Anterior cingulate cortex (tissue), 58 donors: ENCODE measurements around the gene HDAC11.
A peak's percentile ranks its signal among the peaks of the same experiment; 100 is the strongest.
"Not testable (repeated sequence)": the region's sequence is repeated elsewhere in the genome, so short reads cannot be mapped to it uniquely, and the experiment has no call there.

ENCODE experiments used
- DNase-seq, 58 donors: peaks; one replicate each; lab custom pipeline; 2025; lab: John Stamatoyannopoulos, UW

Gene HDAC11

DNA sequence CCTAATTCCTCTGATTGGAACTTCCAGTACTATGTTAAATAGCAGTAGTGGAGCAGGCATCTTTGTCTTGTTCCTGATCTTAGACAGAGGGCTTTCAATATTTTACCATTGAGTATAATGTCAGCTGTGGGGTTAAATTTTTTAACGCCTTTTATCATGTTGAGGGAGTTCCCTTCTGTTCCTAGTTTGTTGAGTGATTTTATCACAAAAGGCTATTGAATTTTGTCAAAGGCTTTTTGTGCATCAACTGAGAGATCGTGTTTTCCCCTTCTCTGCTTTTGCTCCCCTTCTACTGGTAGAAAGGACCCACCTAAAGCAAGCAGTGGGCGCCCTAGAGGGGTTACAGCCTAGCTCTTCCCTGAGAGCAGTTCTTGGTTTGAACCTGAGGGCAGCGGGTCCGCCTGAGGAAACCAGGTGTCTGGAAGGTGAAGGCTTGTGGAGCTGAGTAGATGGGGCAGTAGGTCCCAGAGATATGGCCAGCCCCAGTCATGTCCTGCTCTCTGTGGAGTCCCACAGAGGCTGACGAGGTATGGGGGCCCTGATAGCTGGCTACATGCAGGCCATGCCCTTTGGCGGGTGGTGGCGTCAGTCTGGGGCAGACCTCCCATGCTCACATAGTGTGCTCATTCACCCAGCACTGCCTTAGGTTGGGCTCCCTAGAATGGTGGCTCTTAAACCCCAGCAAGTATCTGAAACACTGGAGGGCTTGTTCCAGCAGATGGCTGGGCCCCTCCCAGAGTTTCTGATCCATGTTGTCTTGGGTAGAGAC is 11.3 kb downstream of the HDAC11 start:
- DNase-seq, result peak in 9 of 58 donors; percentile 11 to 43 (median 25)

DNA sequence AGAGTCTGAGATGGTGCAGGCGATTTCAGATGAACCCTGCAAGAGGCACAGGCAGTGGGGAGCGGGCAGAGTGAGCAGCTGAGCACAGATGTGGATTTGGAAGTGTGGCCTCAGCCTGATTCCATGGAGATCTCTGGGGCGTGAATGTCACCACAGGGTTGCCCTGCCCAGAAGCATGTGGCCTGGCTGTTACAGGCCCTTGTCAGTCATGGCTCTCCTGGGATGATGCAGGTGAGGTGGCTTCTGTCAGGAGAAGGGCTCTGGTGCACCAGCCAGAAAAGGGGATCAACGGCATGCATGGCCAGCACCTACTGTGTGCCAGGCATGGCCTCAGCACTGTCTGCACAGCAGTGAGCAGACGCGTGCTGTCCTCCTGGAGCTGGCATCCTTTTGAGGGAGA is 11.9 kb downstream of the HDAC11 start:
- DNase-seq, result no peak

DNA sequence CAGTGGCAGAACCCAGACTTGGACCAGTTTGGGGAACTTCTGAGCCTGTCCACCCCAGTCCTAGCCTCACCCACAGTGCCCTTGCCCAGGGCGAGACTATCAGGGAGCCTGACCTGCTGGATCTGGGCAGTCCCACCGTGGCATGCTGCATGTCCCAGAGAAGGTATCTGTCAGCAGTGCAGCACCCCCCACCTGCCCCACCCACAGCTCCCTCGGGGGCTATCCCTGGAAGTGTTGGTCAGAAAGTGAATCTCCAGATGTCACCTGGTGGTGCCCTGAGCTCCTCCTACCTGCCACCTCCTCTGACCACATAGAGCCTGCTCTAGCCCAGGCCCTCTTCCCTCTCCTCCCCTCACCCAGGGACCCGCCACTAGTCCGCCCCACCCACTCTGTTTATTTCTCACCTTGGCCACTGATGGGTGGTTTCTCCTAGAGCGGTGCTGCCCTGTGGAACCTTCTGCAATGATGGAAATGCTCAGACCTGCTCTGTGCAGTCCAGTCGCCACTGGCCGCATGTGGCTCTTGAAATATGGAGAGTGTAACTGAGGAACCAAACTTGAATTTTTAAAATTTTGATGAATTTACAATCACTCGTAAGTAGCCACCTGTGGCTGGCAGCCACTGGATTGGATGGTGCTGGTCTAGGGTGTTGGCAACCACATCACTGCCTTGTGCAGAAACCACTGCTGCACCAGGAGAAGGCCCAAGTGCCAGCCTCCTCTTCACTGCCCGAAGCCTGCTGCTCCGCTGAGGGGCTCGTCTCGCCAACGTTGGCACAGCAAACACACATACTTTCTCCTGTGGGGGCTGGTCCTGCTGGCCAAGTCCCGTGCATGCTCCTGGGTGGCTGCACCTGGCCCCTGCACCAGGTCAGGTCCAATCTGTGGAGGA is 13.1 kb downstream of the HDAC11 start:
- DNase-seq, result no peak

DNA sequence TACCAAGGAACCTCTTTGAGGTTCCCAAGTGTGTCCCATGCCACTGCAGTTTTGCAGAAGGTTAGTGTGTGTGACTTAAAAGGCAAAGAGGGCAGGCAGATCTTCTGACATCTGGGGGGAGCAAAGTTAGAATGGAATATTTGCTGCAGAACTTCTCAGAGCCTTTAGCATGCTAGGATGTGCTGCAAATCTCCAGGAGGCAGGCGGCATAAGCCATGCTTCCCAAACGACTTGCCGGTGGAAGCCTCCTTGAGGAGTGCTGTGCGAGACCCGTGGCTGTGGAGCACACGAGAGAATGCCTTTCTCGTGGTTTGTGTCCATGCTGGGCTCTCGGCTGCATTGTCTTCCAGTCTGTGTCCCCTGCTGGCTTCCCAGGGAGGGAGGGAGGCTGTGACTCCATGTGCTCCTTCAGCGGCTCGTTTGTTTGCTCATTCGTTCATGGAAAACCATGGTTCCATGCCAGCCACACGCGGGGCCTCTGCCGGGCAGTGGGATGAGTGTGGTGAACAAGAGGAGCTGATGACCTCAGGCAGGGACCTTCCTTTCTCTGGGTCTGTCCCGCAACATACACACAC is 13.8 kb downstream of the HDAC11 start:
- DNase-seq, result peak in 24 of 58 donors; percentile 33 to 86 (median 64)

DNA sequence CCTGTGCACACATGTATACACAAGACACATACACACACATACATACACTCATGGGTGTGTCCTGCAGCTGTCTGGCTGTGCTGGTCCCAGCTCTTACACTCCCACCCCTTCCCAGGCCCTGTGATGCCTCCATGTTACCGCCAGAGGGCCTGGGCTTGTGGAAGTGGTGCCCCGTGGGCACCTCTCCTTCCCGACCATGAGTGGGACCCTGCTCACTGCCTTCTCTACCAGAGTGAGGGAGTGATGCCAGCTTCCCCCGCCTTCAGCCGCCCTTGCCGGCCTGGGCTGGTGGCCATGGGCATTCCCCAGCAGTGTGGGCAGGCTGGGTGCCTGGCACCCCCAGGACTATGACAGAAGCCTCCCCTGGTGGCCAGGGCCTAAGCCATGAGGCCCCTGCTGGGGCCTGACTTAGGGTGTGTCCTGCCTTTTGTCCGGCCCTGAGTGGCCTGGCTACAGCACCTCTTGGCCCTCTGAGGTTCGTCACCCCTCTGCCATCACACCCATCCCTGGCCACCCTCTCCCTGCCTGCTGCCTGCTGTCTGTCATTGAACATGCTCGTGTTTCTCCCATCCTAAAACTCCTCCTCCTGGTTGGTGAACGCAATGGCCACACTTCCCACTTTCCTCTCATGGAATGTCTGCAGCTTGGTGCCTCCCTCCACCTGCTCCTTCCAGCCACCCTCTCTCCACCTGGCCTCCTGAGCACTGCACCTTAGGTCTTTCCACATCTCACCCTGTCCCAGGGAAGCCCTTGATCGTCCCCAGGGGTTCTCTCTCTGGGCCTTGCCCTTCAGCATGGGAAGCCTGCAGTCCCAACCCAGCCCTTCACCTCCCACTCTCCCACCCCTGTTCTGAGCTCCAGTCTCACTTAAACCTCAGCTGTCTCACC is 14.6 kb downstream of the HDAC11 start:
- DNase-seq, result peak in 48 of 58 donors; percentile 17 to 88 (median 69)

DNA sequence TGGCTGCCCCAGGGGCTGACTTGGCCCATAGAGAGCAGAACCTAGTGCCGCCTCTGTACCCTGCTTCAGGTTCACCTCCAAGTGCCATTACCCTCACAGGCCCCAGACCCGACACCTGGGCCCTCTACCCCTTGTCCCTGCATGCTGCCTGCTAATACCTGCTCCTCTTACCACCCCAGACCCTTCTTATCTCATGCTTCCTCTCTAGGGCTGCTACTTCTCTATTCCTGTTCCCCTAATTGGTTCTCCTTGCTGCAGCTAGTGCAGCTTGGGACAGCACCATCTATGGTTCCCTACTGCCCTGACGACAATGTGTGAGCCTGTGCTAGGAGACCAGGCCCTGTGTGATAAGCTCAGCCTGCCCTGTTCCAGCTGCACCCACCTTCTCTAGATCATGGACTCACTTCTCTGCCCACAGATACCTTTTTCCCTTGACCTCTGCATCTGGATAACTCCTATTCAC is 15.3 kb downstream of the HDAC11 start:
- DNase-seq, result no peak

DNA sequence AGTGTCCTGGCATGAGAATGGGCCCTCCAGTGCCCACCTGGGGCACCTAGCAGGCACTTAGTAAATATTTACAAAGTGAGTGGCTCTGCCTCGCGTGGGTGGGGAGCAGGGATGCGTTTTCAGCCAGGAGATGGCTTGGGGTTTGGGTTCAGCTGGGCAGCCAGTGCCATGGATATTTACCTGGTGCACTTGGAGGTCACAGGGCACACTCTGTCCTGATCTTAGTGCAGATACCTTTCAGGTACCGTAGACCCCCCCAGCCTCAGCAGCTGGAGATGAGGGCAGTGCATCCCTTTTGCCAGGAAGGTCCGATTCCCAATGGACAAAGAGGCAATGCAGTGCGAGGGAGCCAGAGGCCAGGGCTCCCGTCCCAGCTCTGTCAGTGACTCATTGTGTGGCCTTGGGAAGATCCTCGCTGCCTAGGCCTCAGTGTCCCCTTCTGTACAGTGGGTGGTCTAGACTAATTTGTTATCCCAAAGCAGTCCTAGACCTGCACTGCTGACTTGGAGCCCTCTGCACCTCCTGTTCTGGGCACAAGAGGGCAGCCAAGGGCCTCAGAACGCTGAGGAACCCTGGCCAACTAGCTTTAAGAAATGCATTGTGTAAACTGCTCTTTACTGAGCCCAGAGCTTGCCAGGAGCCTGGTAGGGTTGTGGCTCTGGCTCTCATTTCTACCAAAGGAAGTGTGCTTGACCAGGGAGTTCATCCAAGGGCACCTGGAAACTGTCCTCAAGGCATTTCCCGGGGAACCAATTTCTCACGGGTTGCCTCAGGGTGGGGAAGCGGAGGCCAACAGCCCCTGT is 16.0 kb downstream of the HDAC11 start:
- peak in 55 of 58 donors; percentile 33 to 93 (median 76) for DNase-seq

DNA sequence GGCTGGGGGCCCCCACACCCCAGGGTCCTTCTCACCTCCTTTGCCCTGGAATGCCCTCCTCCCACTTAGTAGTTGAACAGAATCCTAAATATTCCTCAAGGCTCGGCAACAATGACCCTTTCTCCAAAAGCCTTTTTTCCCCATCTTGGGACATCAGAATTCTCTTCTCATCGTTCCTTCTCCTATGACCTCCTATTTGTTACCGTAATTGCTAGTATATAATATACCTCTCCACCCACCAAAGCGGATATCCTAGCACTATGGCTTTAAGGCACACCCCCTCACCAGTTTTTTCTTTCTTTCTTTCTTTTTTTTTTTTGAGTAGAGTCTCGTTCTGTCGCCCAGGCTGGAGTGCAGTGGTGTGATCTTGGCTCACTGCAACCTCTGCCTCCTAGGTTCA is 16.8 kb downstream of the HDAC11 start:
- peak in 1 of 58 donors; percentile 58 for DNase-seq

DNA sequence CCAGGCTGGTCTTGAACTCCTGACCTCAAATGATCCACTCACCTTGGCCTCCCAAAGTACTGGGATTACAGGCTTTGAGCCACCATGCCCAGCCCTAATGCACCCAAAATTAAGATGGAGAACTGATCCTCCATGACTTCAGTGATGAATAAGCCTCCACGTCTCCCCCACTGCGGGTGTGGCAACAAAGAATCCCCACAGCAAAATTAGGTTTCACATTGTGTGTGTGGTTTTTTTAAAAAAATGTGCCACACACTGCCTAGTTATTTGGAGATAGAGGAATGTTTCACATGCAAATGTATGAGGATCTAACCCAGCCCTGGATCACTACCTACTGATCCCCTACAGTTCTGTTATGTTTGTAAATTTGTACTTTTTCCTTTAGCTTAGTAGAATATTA is 17.3 kb downstream of the HDAC11 start:
- no peak for DNase-seq

DNA sequence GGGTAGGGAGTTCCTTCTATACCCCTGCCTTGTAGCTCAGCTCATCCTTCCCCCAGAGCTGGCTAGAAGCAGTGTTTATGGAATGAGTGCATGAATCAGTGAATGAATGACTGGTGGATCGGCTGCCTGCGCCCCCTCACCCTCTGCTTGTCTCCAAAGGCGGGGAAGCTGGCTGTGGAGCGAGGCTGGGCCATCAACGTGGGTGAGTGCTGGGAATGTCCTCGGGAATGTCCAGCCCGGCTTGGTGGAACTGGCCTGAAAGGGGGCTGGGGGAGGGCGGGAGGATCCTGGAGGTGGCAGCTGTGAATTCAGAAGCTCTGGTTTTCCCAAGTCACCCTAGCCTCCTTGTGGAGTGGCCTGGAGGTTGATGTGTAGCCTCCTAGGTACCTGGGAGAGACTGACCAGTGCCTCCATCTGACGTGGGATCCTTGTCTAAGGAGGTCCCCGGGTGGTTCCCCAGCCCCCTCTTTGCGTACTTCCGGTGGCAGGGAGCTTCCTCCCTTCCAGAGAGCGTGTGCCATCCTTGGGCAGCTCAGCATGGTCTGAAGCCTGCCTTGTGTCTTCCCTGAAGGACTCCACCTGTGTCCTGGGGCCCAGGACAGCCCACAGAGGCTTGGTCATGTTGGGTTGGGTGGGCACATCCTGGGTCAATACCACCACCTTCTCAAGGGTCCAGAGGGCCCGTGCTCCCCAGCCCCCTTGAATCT is 18.4 kb downstream of the HDAC11 start:
- peak in 11 of 58 donors; percentile 17 to 50 (median 28) for DNase-seq

DNA sequence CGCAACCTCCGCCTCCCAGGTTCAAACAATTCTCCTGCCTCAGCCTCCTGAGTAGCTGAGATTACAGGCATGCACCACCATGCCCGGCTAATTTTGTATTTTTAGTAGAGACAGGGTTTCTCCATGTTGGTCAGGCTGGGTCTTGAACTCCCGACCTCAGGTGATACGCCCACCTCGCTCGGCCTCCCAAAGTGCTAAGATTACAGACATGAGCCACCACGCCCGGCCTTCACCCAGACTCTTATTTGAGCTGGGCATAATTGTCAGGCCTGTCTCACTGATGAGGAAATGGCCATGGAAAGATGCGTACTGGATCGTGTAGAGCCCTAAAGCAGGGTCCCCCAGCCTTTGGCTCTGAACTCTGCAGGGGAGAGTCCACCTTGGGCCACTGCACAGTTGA is 19.1 kb downstream of the HDAC11 start:
- not testable (repeated sequence) for DNase-seq

DNA sequence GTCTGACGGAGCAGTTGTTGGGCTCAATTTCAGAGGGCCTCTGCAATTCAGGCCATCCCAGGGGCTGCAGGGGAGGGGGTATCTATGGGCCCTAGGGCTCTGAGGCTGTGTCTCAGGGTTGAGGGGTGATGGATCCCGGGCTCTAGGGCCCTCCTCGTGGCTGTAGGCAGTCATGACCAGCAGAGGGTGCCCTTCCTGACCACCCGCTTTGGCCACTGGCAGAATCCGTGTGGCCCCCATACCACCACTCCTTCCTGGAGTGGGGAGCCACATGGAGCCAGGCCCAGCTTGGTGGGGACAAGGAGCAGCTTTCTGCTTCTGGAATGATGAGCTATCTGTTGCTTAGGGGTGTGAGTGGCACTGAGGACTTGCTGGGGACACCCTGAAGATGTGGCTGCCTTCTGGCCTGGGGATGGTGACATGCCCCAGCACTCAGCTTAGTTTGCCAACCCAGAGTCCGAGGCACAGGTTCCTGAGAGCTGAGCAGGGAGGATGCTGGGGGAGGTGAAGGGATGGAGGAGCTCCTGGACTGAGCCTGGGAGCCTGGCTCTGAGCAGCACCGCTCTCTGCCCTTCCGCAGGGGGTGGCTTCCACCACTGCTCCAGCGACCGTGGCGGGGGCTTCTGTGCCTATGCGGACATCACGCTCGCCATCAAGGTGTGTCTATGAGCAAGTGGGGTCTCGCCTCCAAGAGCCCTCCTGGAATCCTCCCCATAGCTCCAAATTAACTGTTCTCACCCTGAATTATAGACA is 20.2 kb downstream of the HDAC11 start:
- peak in 1 of 58 donors; percentile 20 for DNase-seq

DNA sequence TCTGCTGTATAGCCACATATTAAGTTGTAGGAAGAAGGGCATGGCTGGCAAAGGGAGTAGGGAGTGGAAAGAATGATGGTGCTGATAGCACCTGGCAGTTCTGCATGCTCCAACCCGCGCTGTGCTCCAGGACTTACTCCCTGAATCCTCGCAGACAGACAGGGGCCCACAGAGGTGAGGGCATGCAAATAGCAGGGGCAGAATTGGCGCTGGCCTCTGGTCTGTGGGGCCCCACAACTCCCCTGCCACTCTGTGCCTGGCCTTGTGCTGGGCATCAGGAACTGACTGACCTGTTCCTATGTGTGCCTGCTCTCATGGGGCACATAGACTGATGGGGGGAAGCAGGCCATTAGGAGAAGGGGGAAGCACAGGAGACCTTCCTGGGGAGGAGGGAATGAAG is 20.9 kb downstream of the HDAC11 start:
- DNase-seq, result no peak

DNA sequence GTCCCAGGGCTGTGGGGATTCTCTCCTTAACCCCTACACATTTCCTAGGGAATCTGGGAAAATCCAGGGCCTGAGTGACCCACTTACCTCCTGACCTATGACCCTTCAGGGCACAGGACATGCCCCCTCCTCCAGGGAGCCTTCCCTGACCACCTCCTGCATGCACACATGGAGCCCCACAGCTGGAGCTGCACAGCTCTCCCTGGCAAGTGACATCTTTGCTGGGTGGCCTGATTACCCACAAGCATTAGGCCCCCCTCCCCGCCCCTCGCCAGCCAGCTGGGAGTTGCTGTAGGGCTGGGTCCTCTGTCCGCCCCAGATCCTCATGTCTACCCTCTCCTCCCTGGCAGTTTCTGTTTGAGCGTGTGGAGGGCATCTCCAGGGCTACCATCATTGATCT is 21.4 kb downstream of the HDAC11 start:
- DNase-seq, result no peak

DNA sequence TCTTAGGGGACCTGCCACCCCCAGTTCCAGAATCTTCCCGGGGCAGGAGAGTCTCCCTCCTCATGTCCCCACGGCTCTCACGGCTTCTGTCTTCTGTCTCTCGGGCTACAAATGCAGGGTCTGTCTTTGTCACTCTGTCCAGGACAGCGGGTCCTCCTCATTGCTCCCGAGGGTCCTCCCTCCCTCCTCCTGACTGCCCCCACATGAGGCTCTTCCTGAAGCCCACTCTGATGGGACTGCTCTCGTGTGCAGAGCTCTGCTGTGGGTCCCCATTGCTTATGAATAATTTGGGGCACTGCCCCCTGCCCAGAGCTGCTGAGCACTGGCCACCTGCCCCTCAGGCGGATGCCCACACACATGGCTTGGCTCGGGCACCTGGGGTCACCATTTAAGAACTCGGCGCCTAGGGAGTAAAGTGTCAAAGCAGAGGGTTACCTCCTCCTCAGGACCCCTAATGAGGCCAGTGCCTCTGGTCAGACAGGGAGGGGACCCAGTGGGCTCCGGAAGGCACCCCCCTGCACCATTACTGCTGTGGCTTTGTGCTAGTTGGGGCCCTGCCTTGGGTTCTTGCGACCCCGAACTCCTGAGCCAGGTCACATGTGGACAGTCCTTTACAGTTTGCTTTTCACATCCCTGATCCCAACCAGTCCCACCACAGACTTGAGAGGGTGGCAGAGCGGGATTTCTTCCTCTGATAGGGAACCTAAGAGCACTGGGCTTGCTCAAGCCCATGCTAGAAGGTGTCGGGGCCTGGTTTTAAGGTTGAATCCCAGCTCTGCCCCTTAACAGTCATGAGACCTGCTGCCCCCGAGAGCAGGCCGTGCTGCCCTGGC is 22.1 kb downstream of the HDAC11 start:
- no peak for DNase-seq

DNA sequence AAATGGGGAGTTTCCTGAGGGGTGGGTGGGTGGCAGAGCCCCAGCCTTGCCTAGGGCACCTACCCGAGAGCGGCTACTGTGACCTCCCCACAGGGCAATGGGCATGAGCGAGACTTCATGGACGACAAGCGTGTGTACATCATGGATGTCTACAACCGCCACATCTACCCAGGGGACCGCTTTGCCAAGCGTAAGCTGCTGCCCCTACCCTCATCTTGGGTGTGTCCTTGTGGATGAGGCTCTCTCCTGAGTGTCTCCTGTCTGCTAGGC is 22.6 kb downstream of the HDAC11 start:
- DNase-seq, result no peak

DNA sequence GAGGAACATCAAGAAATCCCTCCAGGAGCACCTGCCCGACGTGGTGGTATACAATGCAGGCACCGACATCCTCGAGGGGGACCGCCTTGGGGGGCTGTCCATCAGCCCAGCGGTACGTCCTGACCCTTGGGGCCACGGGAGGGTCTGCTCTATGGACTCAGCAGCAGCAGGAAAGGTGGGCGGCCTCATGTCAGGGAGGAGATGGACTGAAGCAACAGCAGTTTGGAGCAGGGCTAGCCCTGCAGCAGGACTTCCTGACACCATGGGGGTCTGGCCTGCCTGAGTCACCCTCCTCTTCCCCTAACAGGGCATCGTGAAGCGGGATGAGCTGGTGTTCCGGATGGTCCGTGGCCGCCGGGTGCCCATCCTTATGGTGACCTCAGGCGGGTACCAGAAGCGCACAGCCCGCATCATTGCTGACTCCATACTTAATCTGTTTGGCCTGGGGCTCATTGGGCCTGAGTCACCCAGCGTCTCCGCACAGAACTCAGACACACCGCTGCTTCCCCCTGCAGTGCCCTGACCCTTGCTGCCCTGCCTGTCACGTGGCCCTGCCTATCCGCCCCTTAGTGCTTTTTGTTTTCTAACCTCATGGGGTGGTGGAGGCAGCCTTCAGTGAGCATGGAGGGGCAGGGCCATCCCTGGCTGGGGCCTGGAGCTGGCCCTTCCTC is 24.2 kb downstream of the HDAC11 start:
- no peak for DNase-seq
